ENCODE measurements around the gene TFPI. TPM values are rescaled to one million over a fixed set of nuclear protein-coding genes. Genes with fewer than 3 reads are reported as not detected.

The TFPI gene
- total RNA-seq, 1 experiment from 2014 or later: 65.7 TPM

DNA sequence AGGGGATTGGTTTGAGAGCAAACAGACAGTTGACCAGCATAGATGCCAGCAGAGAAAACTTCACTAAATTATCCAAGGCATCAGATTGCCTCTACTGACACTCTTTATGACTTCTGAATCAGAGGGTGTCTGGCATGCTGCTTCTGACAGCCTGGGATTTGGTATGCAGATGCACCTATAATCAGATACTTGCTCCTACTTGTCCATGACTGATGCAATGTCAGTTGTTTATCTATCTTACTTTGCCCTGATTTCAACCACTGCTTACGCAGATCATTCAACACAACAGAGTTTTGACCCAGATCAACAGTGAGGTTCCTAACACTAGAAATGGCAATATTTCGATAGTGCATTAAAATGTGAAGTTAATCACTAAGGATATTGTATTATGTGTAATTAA is 83.5 kb downstream of the TFPI start:
- POLR2A ChIA-PET (ENCODE audit: unreplicated experiment): no interaction called here
- DNase-seq: no peak

DNA sequence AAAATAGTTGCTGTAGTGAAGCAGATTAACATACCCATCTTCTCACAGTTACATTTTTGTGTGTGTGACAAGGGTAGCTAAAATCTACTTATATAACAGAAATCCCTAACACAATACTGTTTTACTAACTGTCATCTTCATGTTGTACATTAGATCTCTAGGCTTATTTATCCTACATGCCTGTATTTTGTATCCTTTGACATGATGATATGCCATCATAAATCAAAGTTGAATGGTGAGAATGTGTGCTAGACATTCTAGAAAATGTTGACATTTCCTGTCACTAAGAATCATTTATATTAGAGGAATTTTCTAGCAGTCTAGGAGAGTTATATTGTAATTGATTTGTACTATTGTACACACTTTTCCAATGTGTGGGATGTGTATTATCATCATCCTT is 84.7 kb downstream of the TFPI start:
- Histone ChIP-seq H2AFZ (no peak overlapping the region), H3K4me1 (replicated peaks; ENCODE audit: insufficient read depth) (peaks cover 5% of the 10 kb centered on the region; the same call in 1 of the 2 replicates), H3K79me2 (ENCODE audit: low read depth) (no peaks in the 10 kb centered on the region), H3K36me3 (ENCODE audit: low read depth) (no peaks in the 10 kb centered on the region), H3F3A (ENCODE audit: insufficient read depth, low read depth) (no peaks in the 10 kb centered on the region), H4K20me1 (ENCODE audit: insufficient read depth) (no peaks in the 10 kb centered on the region), H3K27ac (no peak overlapping the region), H3K27me3 (ENCODE audit: insufficient read depth, low read depth) (no peaks in the 10 kb centered on the region), H3K9me2 (ENCODE audit: insufficient read depth) (no peaks in the 10 kb centered on the region), H3K4me2 (no peak overlapping the region), H3K9me3 (ENCODE audit: insufficient read depth, low read depth) (no peaks in the 10 kb centered on the region), H3K4me3 (no peak overlapping the region)
- ChIA-PET CTCF (no interaction called here), POLR2A (ENCODE audit: unreplicated experiment) (no interaction called here)
- BruUV-seq (replicated peaks): no TSS peak
- intact Hi-C loops (cut with micrococcal nuclease; ENCODE audit: unreplicated experiment): no loop called here
- TF ChIP-seq, protein P1, sequence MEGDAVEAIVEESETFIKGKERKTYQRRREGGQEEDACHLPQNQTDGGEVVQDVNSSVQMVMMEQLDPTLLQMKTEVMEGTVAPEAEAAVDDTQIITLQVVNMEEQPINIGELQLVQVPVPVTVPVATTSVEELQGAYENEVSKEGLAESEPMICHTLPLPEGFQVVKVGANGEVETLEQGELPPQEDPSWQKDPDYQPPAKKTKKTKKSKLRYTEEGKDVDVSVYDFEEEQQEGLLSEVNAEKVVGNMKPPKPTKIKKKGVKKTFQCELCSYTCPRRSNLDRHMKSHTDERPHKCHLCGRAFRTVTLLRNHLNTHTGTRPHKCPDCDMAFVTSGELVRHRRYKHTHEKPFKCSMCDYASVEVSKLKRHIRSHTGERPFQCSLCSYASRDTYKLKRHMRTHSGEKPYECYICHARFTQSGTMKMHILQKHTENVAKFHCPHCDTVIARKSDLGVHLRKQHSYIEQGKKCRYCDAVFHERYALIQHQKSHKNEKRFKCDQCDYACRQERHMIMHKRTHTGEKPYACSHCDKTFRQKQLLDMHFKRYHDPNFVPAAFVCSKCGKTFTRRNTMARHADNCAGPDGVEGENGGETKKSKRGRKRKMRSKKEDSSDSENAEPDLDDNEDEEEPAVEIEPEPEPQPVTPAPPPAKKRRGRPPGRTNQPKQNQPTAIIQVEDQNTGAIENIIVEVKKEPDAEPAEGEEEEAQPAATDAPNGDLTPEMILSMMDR (conservative IDR thresholded peaks at IDR 0.05): no peak
- TF ChIP-seq EZH2 (IDR thresholded peaks at IDR 0.05; ENCODE audit: low read depth): no peak
- no peak for DNase-seq

More for the DNA sequence above, 83.5 kb downstream of the TFPI start:
- no peaks in the 10 kb centered on the region for H4K20me1 ChIP-seq (ENCODE audit: insufficient read depth)
- no peaks in the 10 kb centered on the region for H3F3A ChIP-seq (ENCODE audit: insufficient read depth, low read depth)
- intact Hi-C loops (cut with micrococcal nuclease; ENCODE audit: unreplicated experiment): no loop called here
- H3K4me2 ChIP-seq: no peak overlapping the region
- H3K36me3 ChIP-seq (ENCODE audit: low read depth): no peaks in the 10 kb centered on the region
- peaks cover 5% of the 10 kb centered on the region; the same call in 1 of the 2 replicates for H3K4me1 ChIP-seq (replicated peaks; ENCODE audit: insufficient read depth)
- no peak overlapping the region for H2AFZ ChIP-seq
- no peak overlapping the region for H3K27ac ChIP-seq
- H3K79me2 ChIP-seq (ENCODE audit: low read depth): no peaks in the 10 kb centered on the region
- H3K9me3 ChIP-seq (ENCODE audit: insufficient read depth, low read depth): no peaks in the 10 kb centered on the region
- H3K27me3 ChIP-seq (ENCODE audit: insufficient read depth, low read depth): no peaks in the 10 kb centered on the region
- no peaks in the 10 kb centered on the region for H3K9me2 ChIP-seq (ENCODE audit: insufficient read depth)
- no peak overlapping the region for H3K4me3 ChIP-seq
- CTCF ChIA-PET: no interaction called here
- TF ChIP-seq, protein P1 (conservative IDR thresholded peaks at IDR 0.05): no peak
- no peak for TF ChIP-seq EZH2 (IDR thresholded peaks at IDR 0.05; ENCODE audit: low read depth)
- no TSS peak for BruUV-seq (replicated peaks)

DNA sequence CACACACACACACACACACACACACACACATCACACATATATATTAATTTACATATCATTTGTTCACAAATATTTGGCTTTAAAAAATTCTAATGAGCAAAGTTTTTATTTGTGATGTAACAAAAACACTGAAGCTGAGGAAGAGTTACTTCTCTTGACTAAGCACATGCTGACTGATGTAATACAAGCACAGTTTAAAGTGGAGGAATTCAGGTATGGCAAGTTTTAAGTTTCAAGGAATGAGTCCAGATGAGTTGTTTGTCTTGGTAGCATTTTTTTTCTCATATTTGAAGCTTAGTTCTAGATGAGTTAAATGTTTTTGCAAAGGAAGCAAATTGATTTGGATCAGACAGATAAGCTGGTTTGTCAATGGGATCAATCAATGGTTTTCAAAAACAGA is 86.0 kb downstream of the TFPI start:
- Histone ChIP-seq H3K79me2 (ENCODE audit: low read depth) (no peaks in the 10 kb centered on the region), H3K4me2 (no peak overlapping the region), H4K20me1 (ENCODE audit: insufficient read depth) (no peaks in the 10 kb centered on the region), H3K27ac (no peak overlapping the region), H3K4me1 (replicated peaks; ENCODE audit: insufficient read depth) (peaks cover 5% of the 10 kb centered on the region; the same call in 1 of the 2 replicates), H3K9me2 (ENCODE audit: insufficient read depth) (no peaks in the 10 kb centered on the region), H3F3A (ENCODE audit: insufficient read depth, low read depth) (no peaks in the 10 kb centered on the region), H3K4me3 (no peak overlapping the region), H3K36me3 (ENCODE audit: low read depth) (no peaks in the 10 kb centered on the region), H2AFZ (peak overlapping the region; percentile 72), H3K9me3 (ENCODE audit: insufficient read depth, low read depth) (no peaks in the 10 kb centered on the region), H3K27me3 (ENCODE audit: insufficient read depth, low read depth) (no peaks in the 10 kb centered on the region)
- no TSS peak for BruUV-seq (replicated peaks)
- intact Hi-C loops (cut with micrococcal nuclease; ENCODE audit: unreplicated experiment): no loop called here
- ChIA-PET CTCF (no interaction called here), POLR2A (ENCODE audit: unreplicated experiment) (interaction anchor here (0.7 kb wide), 1 partner anchor 345 kb away, joined by 19 read pairs; no protein-coding TSS in a partner anchor)
- no peak for DNase-seq
- no peak for TF ChIP-seq EZH2 (IDR thresholded peaks at IDR 0.05; ENCODE audit: low read depth)
- TF ChIP-seq, protein P1 (conservative IDR thresholded peaks at IDR 0.05): no peak

Data from PC-9 (cell line).